ENCODE results near the gene AGPS.

GRCh38 chr2:177568390-177568789 is 175.8 kb downstream of the AGPS start:
- no peak for TF ChIP-seq CTCF (IDR thresholded peaks at IDR 0.05)
- TF ChIP-seq POLR2A (IDR thresholded peaks at IDR 0.05), result no peak
